Sigmoid colon (tissue), 7 donors: Measurements from ENCODE around the gene ACIN1. TPM values are rescaled to one million over a fixed set of nuclear protein-coding genes. Genes with fewer than 3 reads are reported as not detected.

Experiments used
- DNase-seq: peaks from one replicate; pipeline ENCODE4 v3.0.0-alpha.2; 2019
- H3K27ac ChIP-seq, 4 donors: fragments of 200-600 bp; sonication (generic); one replicate each; pipeline ENCODE4 v1.5.1; 2016 to 2019; ENCODE audit warnings: mild to moderate bottlenecking in 1 of 4
- H3K27me3 ChIP-seq, 3 donors: fragments of 200-600 bp; sonication (generic); one replicate each; pipeline ENCODE4 v1.5.1; 2019; ENCODE audit warnings: mild to moderate bottlenecking in 1 of 3
- H3K36me3 ChIP-seq, 4 donors: fragments of 200-600 bp; sonication (generic); one replicate each; pipeline ENCODE4 v1.5.1; 2016 to 2019
- H3K4me1 ChIP-seq, 4 donors: fragments of 200-600 bp; sonication (generic); one replicate each; pipeline ENCODE4 v1.5.1; 2017 to 2019
- H3K4me3 ChIP-seq, 4 donors: fragments of 200-600 bp; sonication (generic); one replicate each; pipeline ENCODE4 v1.5.1; 2017 to 2019; ENCODE audit warnings: mild to moderate bottlenecking in 2 of 4, moderate library complexity in 1 of 4
- H3K9me3 ChIP-seq, 4 donors: fragments of 200-600 bp in 3 of 4; sonication (generic) in 3 of 4; one replicate each; pipeline versions ENCODE4 v1.5.1 to v1.6.1; 2013 to 2019
- EP300 ChIP-seq, 4 donors: sonication (generic); formaldehyde crosslinking; IDR thresholded peaks; one replicate each; pipeline ENCODE4 v1.6.1; 2017; ENCODE audit warnings: antibody characterized with exemption in 4 of 4
- POLR2A ChIP-seq, 2 donors: fragments of 450-650 bp; IDR thresholded peaks; one replicate each; pipeline ENCODE4 v1.6.1; 2016; ENCODE audit warnings: antibody characterized with exemption in 2 of 2, mild to moderate bottlenecking in 2 of 2, moderate library complexity in 2 of 2
- POLR2AphosphoS5 ChIP-seq, 4 donors: sonication (generic); formaldehyde crosslinking; IDR thresholded peaks; one replicate each; pipeline ENCODE4 v1.6.1; 2017; ENCODE audit warnings: antibody characterized with exemption in 4 of 4
- WGBS, 2 donors: extraction: QIAGEN DNeasy Blood & Tissue Kit; methylation state at CpG; one replicate each; pipeline ENCODE4 v1.1.7; 2013; 5-methylcytosine and 5-hydroxymethylcytosine counted together
- intact Hi-C: fragments of 100-400 bp; cut with DNase I; formaldehyde crosslinking; loops from one replicate; pipeline ENCODE4 v1.15.1; 2023
- polyA plus RNA-seq, 3 donors: library from polyadenylated mRNA; stranded (reverse); fragments of 200-250 nt; gene quantifications; one replicate each; pipeline ENCODE4 v1.2.3, GENCODE V29; 2013
- total RNA-seq, 4 donors: library from RNA; depleted of rRNA; stranded (reverse); fragments of >200 nt; gene quantifications; one replicate each; pipeline ENCODE4 v1.1.0, GENCODE V29; 2016
- TF ChIP-seq, protein P1 (sequence below), 4 experiments: fragments of 450-650 bp in 3 of 4; fragments of 200-600 bp in 1 of 4; IDR thresholded peaks; one replicate each; pipeline ENCODE4 v1.5.1; 2016 to 2019; ENCODE audit warnings: antibody characterized with exemption in 4 of 4, mild to moderate bottlenecking in 3 of 4, moderate library complexity in 2 of 4
- donor health status: healthy with polysubstance abuse.
- donor health status: Bipolar disorder and iron deficiency.
- donor health status: healthy.

The ACIN1 gene
- total and polyA plus RNA-seq, 7 donors: 37.8 to 129 (median 88.4) TPM

DNA sequence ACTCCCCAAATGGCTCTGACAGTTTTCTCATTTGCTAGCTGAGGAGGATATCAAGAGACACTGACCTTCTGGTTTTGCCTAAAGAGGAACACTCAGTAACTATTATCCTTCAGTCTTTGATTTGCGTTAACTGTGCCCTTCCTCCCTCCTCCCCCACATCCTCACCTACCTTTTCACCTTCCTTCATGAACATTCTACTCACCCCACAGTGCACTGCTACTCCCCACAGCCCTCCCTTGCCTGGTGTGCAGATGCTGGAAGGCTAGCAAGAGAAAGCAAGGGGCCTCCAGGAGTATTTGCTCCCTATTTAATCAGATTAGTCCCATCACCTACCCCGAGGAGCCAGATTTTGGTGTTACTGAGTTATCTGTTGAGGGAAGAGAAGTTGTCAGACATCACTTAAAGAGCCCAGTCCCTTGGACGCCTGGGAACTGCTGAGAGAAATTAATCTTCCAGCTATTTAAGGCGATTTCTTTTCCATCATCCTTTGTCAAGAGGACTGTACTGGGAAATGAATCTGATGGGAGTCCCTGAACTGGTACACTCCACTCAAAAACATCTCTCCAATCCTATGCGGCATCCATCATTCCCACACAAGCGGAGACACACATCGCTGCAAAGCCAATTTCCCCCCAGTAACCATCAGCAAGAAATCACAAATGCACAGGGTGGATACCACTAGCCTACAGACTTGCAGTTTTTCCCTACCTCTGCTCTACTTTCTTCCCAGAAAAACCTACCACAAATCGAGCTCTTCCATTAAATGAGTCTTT, 71.7 kb downstream of the ACIN1 start:
- no peaks in the 10 kb centered on the region for H3K4me1 ChIP-seq
- H3K36me3 ChIP-seq: peaks cover 8 to 41% (median 12%) of the 10 kb centered on the region in 4 donors
- no peak for DNase-seq
- no peaks in the 10 kb centered on the region for H3K9me3 ChIP-seq
- TF ChIP-seq POLR2AphosphoS5 (IDR thresholded peaks at IDR 0.05) (no peak), POLR2A (IDR thresholded peaks at IDR 0.05) (no peak), EP300 (IDR thresholded peaks at IDR 0.05) (no peak)
- TF ChIP-seq, protein P1, sequence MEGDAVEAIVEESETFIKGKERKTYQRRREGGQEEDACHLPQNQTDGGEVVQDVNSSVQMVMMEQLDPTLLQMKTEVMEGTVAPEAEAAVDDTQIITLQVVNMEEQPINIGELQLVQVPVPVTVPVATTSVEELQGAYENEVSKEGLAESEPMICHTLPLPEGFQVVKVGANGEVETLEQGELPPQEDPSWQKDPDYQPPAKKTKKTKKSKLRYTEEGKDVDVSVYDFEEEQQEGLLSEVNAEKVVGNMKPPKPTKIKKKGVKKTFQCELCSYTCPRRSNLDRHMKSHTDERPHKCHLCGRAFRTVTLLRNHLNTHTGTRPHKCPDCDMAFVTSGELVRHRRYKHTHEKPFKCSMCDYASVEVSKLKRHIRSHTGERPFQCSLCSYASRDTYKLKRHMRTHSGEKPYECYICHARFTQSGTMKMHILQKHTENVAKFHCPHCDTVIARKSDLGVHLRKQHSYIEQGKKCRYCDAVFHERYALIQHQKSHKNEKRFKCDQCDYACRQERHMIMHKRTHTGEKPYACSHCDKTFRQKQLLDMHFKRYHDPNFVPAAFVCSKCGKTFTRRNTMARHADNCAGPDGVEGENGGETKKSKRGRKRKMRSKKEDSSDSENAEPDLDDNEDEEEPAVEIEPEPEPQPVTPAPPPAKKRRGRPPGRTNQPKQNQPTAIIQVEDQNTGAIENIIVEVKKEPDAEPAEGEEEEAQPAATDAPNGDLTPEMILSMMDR (IDR thresholded peaks at IDR 0.05): no peak
- no peak overlapping the region for H3K27ac ChIP-seq
- intact Hi-C loops: no loop called here
- WGBS, 2 donors: 89% methylated on average over 8 of the region's 8 CpGs
- no peaks in the 10 kb centered on the region for H3K27me3 ChIP-seq
- H3K4me3 ChIP-seq: no peak overlapping the region

DNA sequence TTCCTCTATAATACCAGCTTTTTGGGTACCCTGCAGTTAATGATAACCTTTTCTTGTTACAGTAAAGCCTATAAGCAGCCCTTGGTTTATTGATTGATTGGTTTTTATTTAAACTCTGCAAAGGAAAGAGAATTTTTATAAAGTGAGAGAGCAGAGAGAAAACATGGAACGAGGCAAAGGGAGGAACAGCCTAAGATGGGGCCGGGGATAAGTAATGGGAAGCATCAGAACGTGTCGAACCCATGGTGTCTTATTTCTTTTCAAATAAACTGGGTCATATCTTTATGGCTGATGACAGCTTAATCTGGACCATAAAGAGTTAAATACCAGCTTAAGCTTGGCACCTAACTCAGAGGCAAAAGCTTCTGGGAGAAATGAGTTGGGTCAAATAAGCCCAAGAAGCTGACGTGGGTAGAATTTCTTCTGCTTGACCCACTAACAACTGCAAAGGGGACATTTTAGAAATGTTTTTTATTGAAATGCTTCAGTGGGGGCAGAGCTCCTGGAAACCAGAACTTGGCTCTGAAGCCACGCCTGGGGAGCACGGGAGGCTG, 73.0 kb downstream of the ACIN1 start:
- intact Hi-C loops: no loop called here
- Histone ChIP-seq H3K27ac (no peak overlapping the region), H3K9me3 (no peaks in the 10 kb centered on the region), H3K27me3 (no peaks in the 10 kb centered on the region), H3K36me3 (peaks cover 0 to 29% (median 12%) of the 10 kb centered on the region in 4 donors), H3K4me1 (no peaks in the 10 kb centered on the region), H3K4me3 (no peak overlapping the region)
- WGBS, 2 donors: 60 to 77% methylated on average over 7 of the region's 7 CpGs
- TF ChIP-seq, protein P1 (IDR thresholded peaks at IDR 0.05): no peak
- TF ChIP-seq POLR2AphosphoS5 (IDR thresholded peaks at IDR 0.05) (no peak), POLR2A (IDR thresholded peaks at IDR 0.05) (no peak), EP300 (IDR thresholded peaks at IDR 0.05) (no peak)
- DNase-seq: no peak

DNA sequence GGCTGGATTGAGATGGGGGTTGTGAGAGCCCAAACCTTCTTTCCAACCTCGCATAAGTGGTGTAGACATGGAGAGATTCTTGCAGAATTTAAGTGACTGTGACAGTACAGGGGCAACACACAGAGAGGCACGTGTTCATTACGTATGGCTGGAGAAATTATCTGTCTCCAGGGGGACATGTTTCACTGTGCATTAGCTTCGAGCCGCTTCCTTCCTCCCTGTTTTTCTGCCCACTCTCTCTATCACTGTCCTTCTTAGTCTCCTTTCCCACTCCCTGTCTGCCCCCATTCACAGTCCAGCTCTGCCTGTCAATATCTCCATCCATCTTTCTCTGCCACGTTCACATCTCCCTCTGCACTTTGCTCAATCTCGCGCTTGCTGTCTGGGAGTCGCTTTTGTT, 73.5 kb downstream of the ACIN1 start:
- 84 to 91% methylated on average over 9 of the region's 9 CpGs for WGBS, 2 donors
- Histone ChIP-seq H3K36me3 (peaks cover 0 to 23% (median 10%) of the 10 kb centered on the region in 4 donors), H3K27ac (no peak overlapping the region), H3K9me3 (no peaks in the 10 kb centered on the region), H3K27me3 (no peaks in the 10 kb centered on the region), H3K4me1 (no peaks in the 10 kb centered on the region), H3K4me3 (no peak overlapping the region)
- intact Hi-C loops: no loop called here
- TF ChIP-seq, protein P1 (IDR thresholded peaks at IDR 0.05): no peak
- TF ChIP-seq POLR2A (IDR thresholded peaks at IDR 0.05): no peak
- no peak for TF ChIP-seq POLR2AphosphoS5 (IDR thresholded peaks at IDR 0.05)
- TF ChIP-seq EP300 (IDR thresholded peaks at IDR 0.05): no peak
- no peak for DNase-seq

DNA sequence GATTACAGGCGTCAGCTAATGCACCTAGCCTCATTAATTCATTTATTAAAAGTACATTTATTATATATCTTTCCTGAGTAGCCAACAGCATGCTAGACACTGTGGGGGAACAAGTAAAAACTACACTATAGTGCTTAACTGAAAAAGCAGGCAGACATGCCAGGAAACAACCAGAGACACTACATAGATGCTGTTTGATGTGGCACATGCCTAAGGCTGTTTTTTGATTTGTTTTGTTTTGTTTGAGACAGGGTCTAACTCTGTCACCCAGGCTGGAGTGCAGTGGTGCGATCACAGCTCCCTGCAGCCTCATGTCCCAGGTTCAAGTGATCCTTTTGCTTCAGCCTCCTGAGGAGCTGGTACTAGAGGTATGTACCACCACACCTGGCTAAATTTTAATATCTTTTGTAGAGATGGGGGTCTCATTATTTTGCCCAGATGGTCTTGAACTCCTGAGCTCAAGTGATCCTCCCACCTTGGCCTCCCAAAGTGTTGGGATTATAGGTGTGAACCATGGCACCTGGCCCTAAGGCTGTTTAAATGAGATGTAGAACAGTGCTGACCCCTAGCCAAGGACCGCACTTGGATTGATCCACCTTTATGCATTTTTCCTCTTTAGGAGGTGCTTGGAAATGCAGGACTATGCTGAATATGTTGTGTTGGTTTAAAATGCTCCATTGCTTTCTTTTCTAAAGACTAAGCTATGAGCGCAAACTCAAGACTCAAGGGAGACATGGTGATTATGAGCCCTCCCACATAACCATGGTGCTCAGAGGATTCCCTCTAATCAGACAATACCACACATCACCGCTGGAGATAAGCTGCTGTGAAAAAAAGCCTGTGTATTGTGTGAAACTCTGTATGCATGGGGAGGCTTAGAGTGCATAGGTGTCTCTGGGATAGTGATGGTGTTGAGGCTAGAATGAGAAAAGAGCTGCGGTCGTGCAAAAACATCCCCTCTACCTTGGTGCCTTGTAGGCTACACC, 74.5 kb downstream of the ACIN1 start:
- Histone ChIP-seq H3K27me3 (no peaks in the 10 kb centered on the region), H3K9me3 (no peaks in the 10 kb centered on the region), H3K36me3 (peaks cover 0 to 13% (median 2%) of the 10 kb centered on the region in 4 donors), H3K27ac (no peak overlapping the region), H3K4me1 (no peaks in the 10 kb centered on the region), H3K4me3 (no peak overlapping the region)
- intact Hi-C loops: no loop called here
- 87 to 96% methylated on average over 7 of the region's 7 CpGs for WGBS, 2 donors
- DNase-seq: no peak
- no peak for TF ChIP-seq POLR2A (IDR thresholded peaks at IDR 0.05)
- no peak for TF ChIP-seq POLR2AphosphoS5 (IDR thresholded peaks at IDR 0.05)
- TF ChIP-seq, protein P1 (IDR thresholded peaks at IDR 0.05): no peak
- TF ChIP-seq EP300 (IDR thresholded peaks at IDR 0.05): no peak
